Measurements from ENCODE around the gene ZNF337. TPM values are rescaled to one million over a fixed set of nuclear protein-coding genes. Genes with fewer than 3 reads are reported as not detected.

The ZNF337 gene
- total RNA-seq, 1 experiment from 2014 or later: 10.3 TPM

GRCh38 chr20:25697132-25697446 lies 436 bp upstream of the ZNF337 start:
- Mint-ChIP-seq H3K9me3 (peaks cover 17% of the 10 kb centered on the region in 2 experiments), H3K4me1 (peaks cover 5 to 11% of the 10 kb centered on the region in 2 experiments; a peak in 3 of 4 replicates), H3K36me3 (ENCODE audit: insufficient read depth in 1 of 3, low read depth in 3 of 3) (peaks cover 3 to 8% (median 4%) of the 10 kb centered on the region in 3 experiments; a peak in 4 of 7 replicates), H3K4me3 (peak overlapping the region; percentile 83 to 91), H3K27me3 (ENCODE audit: low read depth) (peaks cover 2% of the 10 kb centered on the region), H3K27ac (no peak overlapping the region)
- Histone ChIP-seq H3T11ph (ENCODE audit: low read length) (no peak overlapping the region), H3K23me2 (ENCODE audit: insufficient read length, low read depth, low read length, poor library complexity, severe bottlenecking) (no peaks in the 10 kb centered on the region), H4K5ac (ENCODE audit: insufficient read length, low read depth, low read length) (no peak overlapping the region), H3K79me2 (ENCODE audit: insufficient read depth, low read length) (no peaks in the 10 kb centered on the region), H4K20me1 (ENCODE audit: control insufficient read depth, insufficient read depth, insufficient read length) (no peaks in the 10 kb centered on the region), H3K9ac (ENCODE audit: extremely low read depth, insufficient read length, low read length) (no peak overlapping the region), H3K23ac (ENCODE audit: insufficient read length, low read depth, low read length) (no peak overlapping the region), H4K91ac (ENCODE audit: insufficient read length, low read depth, low read length) (no peak overlapping the region), H3K27me3 (ENCODE audit: insufficient read depth, low read length) (no peaks in the 10 kb centered on the region), H2AK5ac (ENCODE audit: insufficient read length, low read length) (no peak overlapping the region), H3K4me1 (ENCODE audit: insufficient read depth, low read length) (no peaks in the 10 kb centered on the region), H2BK20ac (ENCODE audit: low read depth, low read length, poor library complexity, severe bottlenecking) (no peak overlapping the region), H3K18ac (ENCODE audit: insufficient read length, low read depth, low read length) (no peak overlapping the region), H3K27ac (ENCODE audit: insufficient read length, low read depth, low read length) (no peak overlapping the region), H3K4ac (ENCODE audit: low read depth, low read length) (no peak overlapping the region), H2BK120ac (ENCODE audit: low read depth, low read length, poor library complexity, severe bottlenecking) (no peak overlapping the region), H2BK12ac (ENCODE audit: insufficient read length, low read depth, low read length) (no peak overlapping the region), H3K14ac (ENCODE audit: insufficient read depth, low read length) (no peak overlapping the region), H2BK5ac (ENCODE audit: insufficient read length, low read length) (no peak overlapping the region), H3K56ac (ENCODE audit: insufficient read length, low read depth, low read length) (no peak overlapping the region), H3K79me1 (ENCODE audit: insufficient read depth, low read depth, low read length, poor library complexity, severe bottlenecking) (no peaks in the 10 kb centered on the region), H2BK15ac (ENCODE audit: low read depth, low read length) (no peak overlapping the region), H3K4me2 (ENCODE audit: insufficient read depth, insufficient read length, low read length) (peak overlapping the region; percentile 84), H3K9me3 (ENCODE audit: control insufficient read depth, low read depth, low read length) (no peaks in the 10 kb centered on the region), H2AFZ (ENCODE audit: low read length) (no peak overlapping the region), H4K8ac (replicated peaks; ENCODE audit: insufficient read length, low read depth, low read length) (no peak overlapping the region)
- TF ChIP-seq CTCF (conservative IDR thresholded peaks at IDR 0.05): no peak
- no CpG with 5 or more reads among the region's 3 CpGs for WGBS (ENCODE audit: extremely low coverage, insufficient read length, low lambda C conversion rate)
- no peak for DNase-seq
